Measurements from ENCODE around the gene CRYZL1.

CRYZL1 gene

GRCh38 chr21:33673473-33673872, 31.9 kb upstream of the CRYZL1 start:
- H3K4me3 ChIP-seq (ENCODE audit: low read depth, low read length), result no peak overlapping the region
- TF ChIP-seq CTCF (IDR thresholded peaks at IDR 0.05; ENCODE audit: low read depth, low read length, missing control alignments), result no peak
- DNase-seq (ENCODE audit: low read depth), result no peak

- TF ChIP-seq CTCF (IDR thresholded peaks at IDR 0.05; ENCODE audit: low read depth, low read length, missing control alignments), result no peak
- H3K4me3 ChIP-seq (ENCODE audit: low read depth, low read length), result no peak overlapping the region
- DNase-seq (ENCODE audit: low read depth), result no peak
Observed at GRCh38 chr21:33670076-33670978, 28.8 kb upstream of the CRYZL1 start.

- no peak for DNase-seq (ENCODE audit: low read depth)
- no peak for TF ChIP-seq CTCF (IDR thresholded peaks at IDR 0.05; ENCODE audit: low read depth, low read length, missing control alignments)
- no peak overlapping the region for H3K4me3 ChIP-seq (ENCODE audit: low read depth, low read length)
Observed at GRCh38 chr21:33668620-33669019, 27.1 kb upstream of the CRYZL1 start.

GRCh38 chr21:33668180-33668579, 26.6 kb upstream of the CRYZL1 start:
- no peak overlapping the region for H3K4me3 ChIP-seq (ENCODE audit: low read depth, low read length)
- TF ChIP-seq CTCF (IDR thresholded peaks at IDR 0.05; ENCODE audit: low read depth, low read length, missing control alignments), result no peak
- no peak for DNase-seq (ENCODE audit: low read depth)

GRCh38 chr21:33667636-33668035, 26.1 kb upstream of the CRYZL1 start:
- DNase-seq (ENCODE audit: low read depth), result no peak
- H3K4me3 ChIP-seq (ENCODE audit: low read depth, low read length), result no peak overlapping the region
- TF ChIP-seq CTCF (IDR thresholded peaks at IDR 0.05; ENCODE audit: low read depth, low read length, missing control alignments), result no peak

- no peak for DNase-seq (ENCODE audit: low read depth)
- TF ChIP-seq CTCF (IDR thresholded peaks at IDR 0.05; ENCODE audit: low read depth, low read length, missing control alignments), result no peak
- H3K4me3 ChIP-seq (ENCODE audit: low read depth, low read length), result no peak overlapping the region
Observed at GRCh38 chr21:33666153-33666552, 24.6 kb upstream of the CRYZL1 start.

GRCh38 chr21:33664135-33664534, 22.6 kb upstream of the CRYZL1 start:
- no peak for TF ChIP-seq CTCF (IDR thresholded peaks at IDR 0.05; ENCODE audit: low read depth, low read length, missing control alignments)
- no peak for DNase-seq (ENCODE audit: low read depth)
- H3K4me3 ChIP-seq (ENCODE audit: low read depth, low read length), result no peak overlapping the region

Measured in GM12864 (cell line).